Testis (tissue), 3 donors: ENCODE results near the gene NOX5. TPM values are rescaled to one million over a fixed set of nuclear protein-coding genes. Genes with fewer than 3 reads are reported as not detected.
A peak's percentile ranks its signal among the peaks of the same experiment; 100 is the strongest.

Experiments
- DNase-seq: peaks from one replicate; pipeline ENCODE4 v3.0.0-alpha.2; 2019
- H3K27ac ChIP-seq, 2 donors: fragments of 200-600 bp; sonication (generic); one replicate each; pipeline ENCODE4 v1.5.1; 2019
- H3K27me3 ChIP-seq: fragments of 200-600 bp; sonication (generic); one replicate; pipeline ENCODE4 v1.5.1; 2019
- H3K36me3 ChIP-seq: fragments of 200-600 bp; sonication (generic); one replicate; pipeline ENCODE4 v1.5.1; 2017; ENCODE audit warnings: low read depth; ENCODE audit errors: missing control alignments
- H3K4me1 ChIP-seq: fragments of 200-600 bp; sonication (generic); one replicate; pipeline ENCODE4 v1.5.1; 2019
- H3K4me3 ChIP-seq, 2 donors: fragments of 200-600 bp; sonication (generic); one replicate each; pipeline ENCODE4 v1.5.1; 2017 to 2019
- H3K9me3 ChIP-seq: fragments of 200-600 bp; sonication (generic); one replicate; pipeline ENCODE4 v1.5.1; 2017
- POLR2A ChIP-seq: fragments of 450-650 bp; IDR thresholded peaks from one replicate; pipeline ENCODE4 v1.6.1; 2017; ENCODE audit warnings: antibody characterized with exemption, mild to moderate bottlenecking, moderate library complexity
- WGBS, 2 donors: methylation state at CpG; one replicate each; pipeline ENCODE4 v1.1.5; 2018; 5-methylcytosine and 5-hydroxymethylcytosine counted together
- intact Hi-C: fragments of 100-400 bp; cut with DNase I; formaldehyde crosslinking; loops from one replicate; pipeline ENCODE4 v1.15.1; 2023; ENCODE audit warnings: low total_unique reads
- polyA plus RNA-seq: library from polyadenylated mRNA; stranded (reverse); fragments of 350-450 nt; fragmentation: Illumina TruSeq; extraction: RNeasy Lipid Tissue Mini Kit (QIAGEN cat#74804); gene quantifications from one replicate; pipeline ENCODE4 v1.2.3, GENCODE V29; 2014; ENCODE audit warnings: low read depth, low replicate concordance; ENCODE audit not compliant: insufficient read depth
- total RNA-seq, 2 donors: library from RNA; depleted of rRNA; stranded (reverse); fragments of >200 nt; gene quantifications; one replicate each; pipeline ENCODE4 v1.2.3, GENCODE V29; 2016
- TF ChIP-seq, protein P1 (sequence below), 3 experiments: fragments of 450-650 bp in 2 of 3; fragments of 200-600 bp in 1 of 3; sonication (generic) in 1 of 3; IDR thresholded peaks; one replicate each; pipeline ENCODE4 v1.5.1; 2016 to 2019; ENCODE audit warnings: antibody characterized with exemption in 3 of 3, mild to moderate bottlenecking in 2 of 3, moderate library complexity in 1 of 3

The NOX5 gene
- total and polyA plus RNA-seq, 3 donors from 2014 or later: 7.9 to 12.2 (median 10.7) TPM

DNA sequence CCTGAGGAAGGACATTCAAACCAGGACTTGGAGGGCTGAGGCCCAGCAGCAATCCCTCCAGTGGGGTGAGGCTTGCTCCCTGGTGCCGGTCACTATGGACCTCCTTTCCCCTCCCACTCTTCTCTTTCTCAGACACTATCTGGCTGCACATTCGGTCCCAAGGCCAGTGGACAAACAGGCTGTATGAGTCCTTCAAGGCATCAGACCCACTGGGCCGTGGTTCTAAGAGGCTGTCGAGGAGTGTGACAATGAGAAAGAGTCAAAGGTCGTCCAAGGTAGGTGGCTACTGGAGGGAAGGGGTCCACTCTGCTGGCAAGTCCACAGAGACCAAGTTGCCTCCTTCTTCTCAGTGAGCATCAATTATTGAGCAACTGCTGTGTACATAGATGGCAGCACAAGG is 28.0 kb downstream of the NOX5 start:
- Histone ChIP-seq H3K27ac (no peak overlapping the region), H3K4me3 (no peak overlapping the region), H3K36me3 (no peaks in the 10 kb centered on the region), H3K4me1 (no peaks in the 10 kb centered on the region), H3K9me3 (no peaks in the 10 kb centered on the region), H3K27me3 (no peaks in the 10 kb centered on the region)
- 84 to 94% methylated on average over 4 to 5 of the region's 5 CpGs for WGBS, 2 donors
- TF ChIP-seq, protein P1, sequence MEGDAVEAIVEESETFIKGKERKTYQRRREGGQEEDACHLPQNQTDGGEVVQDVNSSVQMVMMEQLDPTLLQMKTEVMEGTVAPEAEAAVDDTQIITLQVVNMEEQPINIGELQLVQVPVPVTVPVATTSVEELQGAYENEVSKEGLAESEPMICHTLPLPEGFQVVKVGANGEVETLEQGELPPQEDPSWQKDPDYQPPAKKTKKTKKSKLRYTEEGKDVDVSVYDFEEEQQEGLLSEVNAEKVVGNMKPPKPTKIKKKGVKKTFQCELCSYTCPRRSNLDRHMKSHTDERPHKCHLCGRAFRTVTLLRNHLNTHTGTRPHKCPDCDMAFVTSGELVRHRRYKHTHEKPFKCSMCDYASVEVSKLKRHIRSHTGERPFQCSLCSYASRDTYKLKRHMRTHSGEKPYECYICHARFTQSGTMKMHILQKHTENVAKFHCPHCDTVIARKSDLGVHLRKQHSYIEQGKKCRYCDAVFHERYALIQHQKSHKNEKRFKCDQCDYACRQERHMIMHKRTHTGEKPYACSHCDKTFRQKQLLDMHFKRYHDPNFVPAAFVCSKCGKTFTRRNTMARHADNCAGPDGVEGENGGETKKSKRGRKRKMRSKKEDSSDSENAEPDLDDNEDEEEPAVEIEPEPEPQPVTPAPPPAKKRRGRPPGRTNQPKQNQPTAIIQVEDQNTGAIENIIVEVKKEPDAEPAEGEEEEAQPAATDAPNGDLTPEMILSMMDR (IDR thresholded peaks at IDR 0.05): no peak
- no peak for TF ChIP-seq POLR2A
- DNase-seq: no peak
- intact Hi-C loops: no loop called here

DNA sequence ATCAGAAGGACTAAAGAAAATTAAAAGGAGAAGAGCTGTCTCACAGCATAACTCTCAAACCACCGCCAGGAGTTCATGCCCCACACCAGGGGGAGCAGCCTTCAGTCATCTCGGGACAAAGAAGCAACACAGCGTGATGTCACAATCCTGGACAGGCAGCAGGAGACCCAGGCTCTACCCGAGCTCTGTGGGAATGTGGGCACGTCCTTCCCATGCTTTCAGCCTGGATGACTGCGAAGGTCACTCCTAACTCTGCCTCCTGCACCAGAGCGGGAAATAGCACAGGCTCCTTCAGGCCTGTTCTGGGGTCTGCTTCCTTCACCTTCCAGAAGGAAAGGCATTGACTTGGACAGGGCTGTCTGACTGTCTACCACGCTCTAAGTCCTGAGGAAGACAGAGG is 31.3 kb downstream of the NOX5 start:
- intact Hi-C loops: no loop called here
- peak; percentile 40 for DNase-seq
- H3K9me3 ChIP-seq: no peaks in the 10 kb centered on the region
- WGBS, 2 donors: 64 to 86% methylated on average over 7 to 8 of the region's 8 CpGs
- H3K4me3 ChIP-seq: no peak overlapping the region
- no peaks in the 10 kb centered on the region for H3K4me1 ChIP-seq
- no peak overlapping the region for H3K27ac ChIP-seq
- TF ChIP-seq POLR2A: no peak
- TF ChIP-seq, protein P1 (IDR thresholded peaks at IDR 0.05): no peak
- H3K36me3 ChIP-seq: no peaks in the 10 kb centered on the region
- H3K27me3 ChIP-seq: no peaks in the 10 kb centered on the region

DNA sequence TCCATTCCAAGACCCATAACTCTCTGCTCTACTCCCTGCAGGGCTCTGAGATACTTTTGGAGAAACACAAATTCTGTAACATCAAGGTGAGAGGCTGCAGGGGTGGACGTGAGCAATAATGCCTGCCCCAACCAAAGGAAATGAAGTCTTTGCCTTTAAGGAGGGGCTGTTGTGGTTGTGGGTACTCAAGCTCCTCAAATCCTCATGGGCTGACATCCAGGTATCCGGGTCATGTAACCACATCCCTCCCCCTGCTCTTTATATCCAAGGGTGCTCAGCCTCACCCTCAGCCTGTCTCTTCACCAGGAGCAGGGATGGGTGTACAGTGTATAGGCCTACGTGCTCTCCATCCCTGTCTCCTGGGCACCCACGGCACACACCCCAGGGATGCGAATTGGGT is 32.3 kb downstream of the NOX5 start:
- intact Hi-C loops: no loop called here
- Histone ChIP-seq H3K27me3 (no peaks in the 10 kb centered on the region), H3K9me3 (no peaks in the 10 kb centered on the region), H3K27ac (no peak overlapping the region), H3K36me3 (no peaks in the 10 kb centered on the region), H3K4me3 (no peak overlapping the region), H3K4me1 (no peaks in the 10 kb centered on the region)
- 90 to 92% methylated on average over 3 to 5 of the region's 5 CpGs for WGBS, 2 donors
- DNase-seq: no peak
- TF ChIP-seq, protein P1 (IDR thresholded peaks at IDR 0.05): no peak
- TF ChIP-seq POLR2A: no peak

DNA sequence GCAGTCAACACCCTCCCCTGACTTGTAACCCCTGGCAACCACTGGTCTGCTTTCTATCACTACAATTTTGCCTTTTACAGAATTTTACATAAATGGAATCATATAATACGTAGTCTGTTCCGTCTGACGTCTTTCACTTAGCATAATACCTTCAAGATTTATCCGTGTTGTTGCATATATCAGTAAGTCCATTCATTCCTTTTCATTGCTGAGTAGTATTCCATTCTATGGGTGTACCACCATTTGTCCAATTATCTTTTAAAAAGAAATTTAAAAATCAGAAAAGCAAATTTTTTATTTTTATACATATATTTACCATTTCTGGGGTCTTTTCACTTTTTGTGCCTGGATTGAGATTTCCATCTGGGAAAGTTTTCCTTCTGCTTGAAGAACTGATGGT is 35.5 kb downstream of the NOX5 start:
- 97 to 100% methylated on average over 4 of the region's 4 CpGs for WGBS, 2 donors
- H3K9me3 ChIP-seq: no peaks in the 10 kb centered on the region
- intact Hi-C loops: no loop called here
- H3K27ac ChIP-seq: no peak overlapping the region
- H3K27me3 ChIP-seq: no peaks in the 10 kb centered on the region
- TF ChIP-seq POLR2A: no peak
- TF ChIP-seq, protein P1 (IDR thresholded peaks at IDR 0.05): no peak
- DNase-seq: no peak
- H3K36me3 ChIP-seq: no peaks in the 10 kb centered on the region
- H3K4me1 ChIP-seq: no peaks in the 10 kb centered on the region
- H3K4me3 ChIP-seq: no peak overlapping the region

DNA sequence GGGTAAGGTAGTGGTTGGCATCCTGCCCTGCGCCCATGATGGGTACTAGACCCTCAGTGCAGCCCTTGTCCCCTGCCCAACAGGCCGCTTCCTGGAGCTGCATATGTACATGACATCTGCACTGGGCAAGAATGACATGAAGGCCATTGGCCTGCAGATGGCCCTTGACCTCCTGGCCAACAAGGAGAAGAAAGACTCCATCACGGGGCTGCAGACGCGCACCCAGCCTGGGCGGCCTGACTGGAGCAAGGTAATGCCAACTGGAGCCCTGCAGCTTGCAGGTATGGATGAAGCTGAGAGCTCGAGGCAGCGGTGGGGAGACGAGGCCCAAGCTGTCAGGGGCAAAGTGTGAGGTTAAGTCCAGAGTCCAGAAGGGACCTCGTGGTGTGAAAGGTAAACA is 40.8 kb downstream of the NOX5 start:
- Histone ChIP-seq H3K27ac (no peak overlapping the region), H3K9me3 (no peaks in the 10 kb centered on the region), H3K36me3 (no peaks in the 10 kb centered on the region), H3K27me3 (no peaks in the 10 kb centered on the region), H3K4me1 (peaks cover 7% of the 10 kb centered on the region), H3K4me3 (no peak overlapping the region)
- no peak for DNase-seq
- TF ChIP-seq, protein P1 (IDR thresholded peaks at IDR 0.05): no peak
- no peak for TF ChIP-seq POLR2A
- intact Hi-C loops: no loop called here
- 92 to 99% methylated on average over 5 to 10 of the region's 10 CpGs for WGBS, 2 donors
